HepG2 (cell line): Measurements from ENCODE around the gene SLC13A3. TPM values are rescaled to one million over a fixed set of nuclear protein-coding genes. Genes with fewer than 3 reads are reported as not detected.

Experiments
- CHD4 ChIP-seq: fragments of 200-600 bp; sonication (generic); IDR thresholded peaks from 2 replicates; pipeline ENCODE4 v1.7.0; 2017; ENCODE audit warnings: mild to moderate bottlenecking, low read length, borderline replicate concordance
- KLF15 ChIP-seq: sonication (generic); formaldehyde crosslinking; IDR thresholded peaks from 2 replicates; pipeline ENCODE4 v1.8.1; 2023; ENCODE audit warnings: borderline replicate concordance, mild to moderate bottlenecking, inconsistent platforms, missing genetic modification reagents, mixed read lengths
- LCORL ChIP-seq, 2 experiments: fragments of 450-650 bp in 1 of 2; sonication (generic) in 1 of 2; formaldehyde crosslinking in 1 of 2; IDR thresholded peaks; 2 replicates each; pipeline versions ENCODE4 v1.5.0 to v1.6.1; 2017 to 2020; ENCODE audit warnings: antibody characterized with exemption in 1 of 2, missing genetic modification reagents in 1 of 2
- REL ChIP-seq: sonication (generic); formaldehyde crosslinking; conservative IDR thresholded peaks from 2 replicates; pipeline ENCODE4 v1.8.0; 2022; ENCODE audit warnings: mild to moderate bottlenecking, missing genetic modification reagents, moderate library complexity
- SALL2 ChIP-seq: sonication (generic); formaldehyde crosslinking; IDR thresholded peaks from 2 replicates; pipeline ENCODE4 v1.8.1; 2023; ENCODE audit warnings: mild to moderate bottlenecking, missing genetic modification reagents, inconsistent platforms
- THAP11 ChIP-seq: IDR thresholded peaks from 2 replicates; pipeline ENCODE4 v1.6.1; 2016; ENCODE audit warnings: missing biosample characterization, missing genetic modification reagents
- YEATS2 ChIP-seq: sonication (generic); formaldehyde crosslinking; IDR thresholded peaks from 2 replicates; pipeline ENCODE4 v1.4.0; 2020; ENCODE audit warnings: missing genetic modification reagents, borderline replicate concordance
- ZKSCAN5 ChIP-seq: sonication (generic); formaldehyde crosslinking; IDR thresholded peaks from 2 replicates; pipeline ENCODE4 v1.5.1; 2020; ENCODE audit warnings: mild to moderate bottlenecking, missing genetic modification reagents
- ZNF644 ChIP-seq: IDR thresholded peaks from 2 replicates; pipeline ENCODE4 v1.6.1; 2016; ENCODE audit warnings: low read depth
- ZNF780A ChIP-seq: sonication (generic); formaldehyde crosslinking; IDR thresholded peaks from 2 replicates; pipeline ENCODE4 v1.8.0; 2022; ENCODE audit warnings: mild to moderate bottlenecking, missing genetic modification reagents, moderate library complexity
- ZNF816 ChIP-seq: sonication (generic); formaldehyde crosslinking; IDR thresholded peaks from 2 replicates; pipeline ENCODE4 v1.8.0; 2022; ENCODE audit warnings: missing genetic modification reagents, mild to moderate bottlenecking, borderline replicate concordance
- polyA plus RNA-seq, 8 experiments: library from polyadenylated mRNA; depleted of rRNA in 3 of 8; stranded (reverse) in 7 of 8; unstranded in 1 of 8; fragments of >200 nt; fragmentation: Illumina TruSeq in 4 of 8; extraction: Trizol in 4 of 8; gene quantifications; 2 replicates each; pipeline versions ENCODE4 v1.2.1 to v1.2.3, GENCODE V29; 2011 to 2016; ENCODE audit warnings: low read depth in 4 of 8, missing spikeins in 1 of 8, mixed read lengths in 1 of 8; ENCODE audit not compliant: insufficient read depth in 1 of 8
- total RNA-seq, 5 experiments: library from RNA; depleted of rRNA; stranded (reverse); fragments of >200 nt; fragmentation: Illumina TruSeq; extraction: Trizol; gene quantifications; 2 replicates each; pipeline ENCODE4 v1.2.3, GENCODE V29; 2016; ENCODE audit warnings: low read depth in 1 of 5
- TF ChIP-seq, protein P1 (sequence below): sonication (generic); formaldehyde crosslinking; IDR thresholded peaks from 2 replicates; pipeline ENCODE4 v1.5.0; 2020; ENCODE audit warnings: missing genetic modification reagents
- TF ChIP-seq, protein P2 (sequence below): sonication (generic); formaldehyde crosslinking; IDR thresholded peaks from 2 replicates; pipeline ENCODE4 v1.9.0; 2021; ENCODE audit warnings: mild to moderate bottlenecking, missing genetic modification reagents
- TF ChIP-seq, protein P3 (sequence below): IDR thresholded peaks from 2 replicates; pipeline ENCODE4 v1.6.1; 2016; ENCODE audit warnings: control low read depth
- TF ChIP-seq, protein P4 (sequence below): sonication (generic); formaldehyde crosslinking; IDR thresholded peaks from 2 replicates; pipeline ENCODE4 v1.4.0; 2020; ENCODE audit warnings: missing genetic modification reagents

The SLC13A3 gene
- total and polyA plus RNA-seq, 2 of the 13 experiments (the other 11 are each of a cell fraction or from before 2014, with no cell fraction given): 66.5 to 76.0 TPM

DNA sequence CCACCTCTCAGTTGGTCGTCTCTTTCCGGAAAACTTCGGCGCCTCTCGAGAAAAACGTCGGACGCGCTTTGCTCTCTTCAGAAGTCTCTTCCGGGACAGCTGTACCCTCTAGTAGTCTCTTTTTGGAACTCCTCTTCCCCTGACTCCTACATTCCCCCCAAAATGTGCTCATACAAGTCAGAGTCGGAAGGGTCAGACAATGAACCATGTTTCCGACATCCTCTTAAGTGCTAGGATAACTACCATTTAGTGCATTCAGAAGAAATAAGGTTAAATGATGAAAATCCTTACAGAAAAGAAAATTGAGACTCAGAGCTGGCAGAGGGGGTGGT, 38.5 kb upstream of the SLC13A3 start (continued):
- TF ChIP-seq, protein P1, sequence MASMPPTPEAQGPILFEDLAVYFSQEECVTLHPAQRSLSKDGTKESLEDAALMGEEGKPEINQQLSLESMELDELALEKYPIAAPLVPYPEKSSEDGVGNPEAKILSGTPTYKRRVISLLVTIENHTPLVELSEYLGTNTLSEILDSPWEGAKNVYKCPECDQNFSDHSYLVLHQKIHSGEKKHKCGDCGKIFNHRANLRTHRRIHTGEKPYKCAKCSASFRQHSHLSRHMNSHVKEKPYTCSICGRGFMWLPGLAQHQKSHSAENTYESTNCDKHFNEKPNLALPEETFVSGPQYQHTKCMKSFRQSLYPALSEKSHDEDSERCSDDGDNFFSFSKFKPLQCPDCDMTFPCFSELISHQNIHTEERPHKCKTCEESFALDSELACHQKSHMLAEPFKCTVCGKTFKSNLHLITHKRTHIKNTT: no peak
- no peak for TF ChIP-seq LCORL (IDR thresholded peaks at IDR 0.05)
- no peak for TF ChIP-seq LCORL (CRISPR knock-in tag; IDR thresholded peaks at IDR 0.05)
- no peak for TF ChIP-seq ZNF644 (CRISPR knock-in tag)
- no peak for TF ChIP-seq ZNF780A (CRISPR knock-in tag)
- no peak for TF ChIP-seq REL (CRISPR knock-in tag)
- no peak for TF ChIP-seq SALL2 (CRISPR knock-in tag)
- TF ChIP-seq THAP11 (CRISPR knock-in tag): no peak
- TF ChIP-seq, protein P2, sequence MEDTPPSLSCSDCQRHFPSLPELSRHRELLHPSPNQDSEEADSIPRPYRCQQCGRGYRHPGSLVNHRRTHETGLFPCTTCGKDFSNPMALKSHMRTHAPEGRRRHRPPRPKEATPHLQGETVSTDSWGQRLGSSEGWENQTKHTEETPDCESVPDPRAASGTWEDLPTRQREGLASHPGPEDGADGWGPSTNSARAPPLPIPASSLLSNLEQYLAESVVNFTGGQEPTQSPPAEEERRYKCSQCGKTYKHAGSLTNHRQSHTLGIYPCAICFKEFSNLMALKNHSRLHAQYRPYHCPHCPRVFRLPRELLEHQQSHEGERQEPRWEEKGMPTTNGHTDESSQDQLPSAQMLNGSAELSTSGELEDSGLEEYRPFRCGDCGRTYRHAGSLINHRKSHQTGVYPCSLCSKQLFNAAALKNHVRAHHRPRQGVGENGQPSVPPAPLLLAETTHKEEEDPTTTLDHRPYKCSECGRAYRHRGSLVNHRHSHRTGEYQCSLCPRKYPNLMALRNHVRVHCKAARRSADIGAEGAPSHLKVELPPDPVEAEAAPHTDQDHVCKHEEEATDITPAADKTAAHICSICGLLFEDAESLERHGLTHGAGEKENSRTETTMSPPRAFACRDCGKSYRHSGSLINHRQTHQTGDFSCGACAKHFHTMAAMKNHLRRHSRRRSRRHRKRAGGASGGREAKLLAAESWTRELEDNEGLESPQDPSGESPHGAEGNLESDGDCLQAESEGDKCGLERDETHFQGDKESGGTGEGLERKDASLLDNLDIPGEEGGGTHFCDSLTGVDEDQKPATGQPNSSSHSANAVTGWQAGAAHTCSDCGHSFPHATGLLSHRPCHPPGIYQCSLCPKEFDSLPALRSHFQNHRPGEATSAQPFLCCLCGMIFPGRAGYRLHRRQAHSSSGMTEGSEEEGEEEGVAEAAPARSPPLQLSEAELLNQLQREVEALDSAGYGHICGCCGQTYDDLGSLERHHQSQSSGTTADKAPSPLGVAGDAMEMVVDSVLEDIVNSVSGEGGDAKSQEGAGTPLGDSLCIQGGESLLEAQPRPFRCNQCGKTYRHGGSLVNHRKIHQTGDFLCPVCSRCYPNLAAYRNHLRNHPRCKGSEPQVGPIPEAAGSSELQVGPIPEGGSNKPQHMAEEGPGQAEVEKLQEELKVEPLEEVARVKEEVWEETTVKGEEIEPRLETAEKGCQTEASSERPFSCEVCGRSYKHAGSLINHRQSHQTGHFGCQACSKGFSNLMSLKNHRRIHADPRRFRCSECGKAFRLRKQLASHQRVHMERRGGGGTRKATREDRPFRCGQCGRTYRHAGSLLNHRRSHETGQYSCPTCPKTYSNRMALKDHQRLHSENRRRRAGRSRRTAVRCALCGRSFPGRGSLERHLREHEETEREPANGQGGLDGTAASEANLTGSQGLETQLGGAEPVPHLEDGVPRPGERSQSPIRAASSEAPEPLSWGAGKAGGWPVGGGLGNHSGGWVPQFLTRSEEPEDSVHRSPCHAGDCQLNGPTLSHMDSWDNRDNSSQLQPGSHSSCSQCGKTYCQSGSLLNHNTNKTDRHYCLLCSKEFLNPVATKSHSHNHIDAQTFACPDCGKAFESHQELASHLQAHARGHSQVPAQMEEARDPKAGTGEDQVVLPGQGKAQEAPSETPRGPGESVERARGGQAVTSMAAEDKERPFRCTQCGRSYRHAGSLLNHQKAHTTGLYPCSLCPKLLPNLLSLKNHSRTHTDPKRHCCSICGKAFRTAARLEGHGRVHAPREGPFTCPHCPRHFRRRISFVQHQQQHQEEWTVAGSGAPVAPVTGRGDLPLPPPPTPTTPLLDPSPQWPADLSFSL (CRISPR knock-in tag): no peak
- TF ChIP-seq, protein P3, sequence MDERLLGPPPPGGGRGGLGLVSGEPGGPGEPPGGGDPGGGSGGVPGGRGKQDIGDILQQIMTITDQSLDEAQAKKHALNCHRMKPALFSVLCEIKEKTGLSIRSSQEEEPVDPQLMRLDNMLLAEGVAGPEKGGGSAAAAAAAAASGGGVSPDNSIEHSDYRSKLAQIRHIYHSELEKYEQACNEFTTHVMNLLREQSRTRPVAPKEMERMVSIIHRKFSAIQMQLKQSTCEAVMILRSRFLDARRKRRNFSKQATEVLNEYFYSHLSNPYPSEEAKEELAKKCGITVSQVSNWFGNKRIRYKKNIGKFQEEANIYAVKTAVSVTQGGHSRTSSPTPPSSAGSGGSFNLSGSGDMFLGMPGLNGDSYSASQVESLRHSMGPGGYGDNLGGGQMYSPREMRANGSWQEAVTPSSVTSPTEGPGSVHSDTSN (CRISPR knock-in tag): no peak
- peak; percentile 37; the same call in 1 of the 2 replicates for TF ChIP-seq ZNF816 (CRISPR knock-in tag)
- 0 out of 2 replicates have a peak, but pooled peaks have one; percentile 12 for TF ChIP-seq ZKSCAN5 (CRISPR knock-in tag)
- TF ChIP-seq, protein P4, sequence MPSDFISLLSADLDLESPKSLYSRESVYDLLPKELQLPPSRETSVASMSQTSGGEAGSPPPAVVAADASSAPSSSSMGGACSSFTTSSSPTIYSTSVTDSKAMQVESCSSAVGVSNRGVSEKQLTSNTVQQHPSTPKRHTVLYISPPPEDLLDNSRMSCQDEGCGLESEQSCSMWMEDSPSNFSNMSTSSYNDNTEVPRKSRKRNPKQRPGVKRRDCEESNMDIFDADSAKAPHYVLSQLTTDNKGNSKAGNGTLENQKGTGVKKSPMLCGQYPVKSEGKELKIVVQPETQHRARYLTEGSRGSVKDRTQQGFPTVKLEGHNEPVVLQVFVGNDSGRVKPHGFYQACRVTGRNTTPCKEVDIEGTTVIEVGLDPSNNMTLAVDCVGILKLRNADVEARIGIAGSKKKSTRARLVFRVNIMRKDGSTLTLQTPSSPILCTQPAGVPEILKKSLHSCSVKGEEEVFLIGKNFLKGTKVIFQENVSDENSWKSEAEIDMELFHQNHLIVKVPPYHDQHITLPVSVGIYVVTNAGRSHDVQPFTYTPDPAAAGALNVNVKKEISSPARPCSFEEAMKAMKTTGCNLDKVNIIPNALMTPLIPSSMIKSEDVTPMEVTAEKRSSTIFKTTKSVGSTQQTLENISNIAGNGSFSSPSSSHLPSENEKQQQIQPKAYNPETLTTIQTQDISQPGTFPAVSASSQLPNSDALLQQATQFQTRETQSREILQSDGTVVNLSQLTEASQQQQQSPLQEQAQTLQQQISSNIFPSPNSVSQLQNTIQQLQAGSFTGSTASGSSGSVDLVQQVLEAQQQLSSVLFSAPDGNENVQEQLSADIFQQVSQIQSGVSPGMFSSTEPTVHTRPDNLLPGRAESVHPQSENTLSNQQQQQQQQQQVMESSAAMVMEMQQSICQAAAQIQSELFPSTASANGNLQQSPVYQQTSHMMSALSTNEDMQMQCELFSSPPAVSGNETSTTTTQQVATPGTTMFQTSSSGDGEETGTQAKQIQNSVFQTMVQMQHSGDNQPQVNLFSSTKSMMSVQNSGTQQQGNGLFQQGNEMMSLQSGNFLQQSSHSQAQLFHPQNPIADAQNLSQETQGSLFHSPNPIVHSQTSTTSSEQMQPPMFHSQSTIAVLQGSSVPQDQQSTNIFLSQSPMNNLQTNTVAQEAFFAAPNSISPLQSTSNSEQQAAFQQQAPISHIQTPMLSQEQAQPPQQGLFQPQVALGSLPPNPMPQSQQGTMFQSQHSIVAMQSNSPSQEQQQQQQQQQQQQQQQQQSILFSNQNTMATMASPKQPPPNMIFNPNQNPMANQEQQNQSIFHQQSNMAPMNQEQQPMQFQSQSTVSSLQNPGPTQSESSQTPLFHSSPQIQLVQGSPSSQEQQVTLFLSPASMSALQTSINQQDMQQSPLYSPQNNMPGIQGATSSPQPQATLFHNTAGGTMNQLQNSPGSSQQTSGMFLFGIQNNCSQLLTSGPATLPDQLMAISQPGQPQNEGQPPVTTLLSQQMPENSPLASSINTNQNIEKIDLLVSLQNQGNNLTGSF (CRISPR knock-in tag): no peak
- TF ChIP-seq KLF15: no peak
- TF ChIP-seq CHD4: no peak
- peak; percentile 2; the same call in 1 of the 2 replicates for TF ChIP-seq YEATS2
